Muscle of back (tissue), 11 donors: Measurements from ENCODE around the gene CDCA8. TPM values are rescaled to one million over a fixed set of nuclear protein-coding genes. Genes with fewer than 3 reads are reported as not detected.
"Not testable (repeated sequence)": the region's sequence is repeated elsewhere in the genome, so short reads cannot be mapped to it uniquely, and the experiment has no call there.

ENCODE experiments used
- DNase-seq, 3 donors: peaks; one replicate each; pipeline versions ENCODE4 v3.0.0 to v3.0.0-alpha.2; 2013
- polyA plus RNA-seq, 10 donors: library from polyadenylated mRNA; unstranded; fragments of 120-200 nt; gene quantifications; one replicate each; pipeline ENCODE4 v1.2.1, GENCODE V29; 2013; ENCODE audit not compliant: insufficient read length in 10 of 10

Gene CDCA8
- polyA plus RNA-seq, 10 donors = 5.7 to 15.7 (median 9.7) TPM

- DNase-seq = no peak
These were observed 21.1 kb upstream of the CDCA8 start for GRCh38 chr1:37671261-37671660.

DNA sequence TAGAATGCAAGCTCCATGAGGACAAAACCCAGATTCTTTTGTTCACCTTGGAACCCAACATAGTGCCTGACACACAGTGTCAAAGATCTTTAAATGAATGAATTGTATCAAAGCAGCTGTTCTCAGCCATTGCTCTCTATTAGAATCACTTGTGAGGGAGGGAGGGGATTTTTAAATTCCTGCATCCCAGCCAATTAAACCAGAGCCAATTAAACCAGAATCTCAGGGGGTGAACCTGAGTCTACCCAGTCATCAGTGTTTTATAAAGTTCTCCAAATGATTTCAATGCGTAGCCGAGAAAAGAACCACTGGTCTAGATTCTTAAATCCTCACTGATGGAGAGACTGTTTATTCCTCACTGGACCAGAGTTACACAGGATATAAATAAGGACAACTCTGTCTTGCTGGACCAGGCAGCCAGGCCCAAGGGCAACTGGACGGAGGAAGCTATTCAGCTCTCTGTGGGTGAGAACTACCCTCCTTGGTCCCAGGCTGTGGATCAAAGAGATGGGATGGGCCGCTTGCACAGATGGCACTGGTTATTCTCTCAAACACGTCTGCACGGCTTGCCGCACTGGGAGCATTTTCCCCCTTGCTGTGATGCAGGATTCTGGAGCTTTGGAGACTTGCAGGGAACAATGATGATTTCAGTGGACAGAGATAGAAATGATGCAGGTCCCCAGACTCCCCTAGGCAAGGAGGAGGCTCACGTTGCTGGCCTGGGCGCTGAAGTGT, 20.0 kb upstream of the CDCA8 start:
- DNase-seq = no peak

GRCh38 chr1:37673920-37674319, 18.4 kb upstream of the CDCA8 start:
- no peak for DNase-seq

DNA sequence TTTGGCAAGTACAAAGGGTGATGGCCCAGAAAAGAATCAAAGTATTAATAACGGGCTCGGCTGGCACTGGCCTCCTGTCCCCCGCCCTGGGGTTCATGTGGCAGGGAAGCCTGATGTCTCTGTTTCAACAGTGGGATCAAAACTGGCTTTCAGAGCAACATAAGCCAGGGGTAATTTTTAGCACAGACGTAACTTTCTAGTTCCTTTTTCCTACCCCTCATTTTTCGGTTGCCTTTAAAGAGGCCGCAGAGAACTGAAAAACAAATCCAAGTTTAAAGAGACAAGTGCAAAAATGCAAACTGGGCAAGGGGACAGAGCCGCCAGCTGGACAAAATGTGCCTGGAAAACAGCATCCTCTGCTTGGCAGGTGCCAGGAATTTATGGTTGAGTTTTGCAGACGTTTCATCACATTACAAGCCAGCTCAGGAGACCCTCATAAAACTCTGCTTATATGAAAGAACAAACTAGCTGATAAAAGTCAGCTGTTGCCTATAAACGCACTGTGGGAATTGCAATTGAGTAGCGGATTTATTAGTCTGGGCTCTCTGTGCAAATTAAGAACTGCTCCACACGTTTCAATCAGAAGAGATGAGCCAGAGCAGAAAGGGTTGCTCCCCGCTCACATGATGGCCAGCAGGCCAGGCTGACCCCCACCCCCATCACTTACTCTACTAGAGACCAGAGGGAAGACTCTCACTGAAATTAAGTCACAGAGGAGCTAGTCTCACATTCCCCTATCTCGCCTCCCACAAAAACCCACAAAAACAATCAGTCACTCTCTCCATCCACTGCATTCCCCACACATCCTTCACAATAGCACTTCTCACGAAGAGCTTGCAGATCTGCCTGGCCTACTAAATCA, 15.8 kb upstream of the CDCA8 start:
- DNase-seq = peak in 2 of 3 donors; percentile 53 to 79

GRCh38 chr1:37677143-37677439, 15.2 kb upstream of the CDCA8 start:
- no peak for DNase-seq

DNA sequence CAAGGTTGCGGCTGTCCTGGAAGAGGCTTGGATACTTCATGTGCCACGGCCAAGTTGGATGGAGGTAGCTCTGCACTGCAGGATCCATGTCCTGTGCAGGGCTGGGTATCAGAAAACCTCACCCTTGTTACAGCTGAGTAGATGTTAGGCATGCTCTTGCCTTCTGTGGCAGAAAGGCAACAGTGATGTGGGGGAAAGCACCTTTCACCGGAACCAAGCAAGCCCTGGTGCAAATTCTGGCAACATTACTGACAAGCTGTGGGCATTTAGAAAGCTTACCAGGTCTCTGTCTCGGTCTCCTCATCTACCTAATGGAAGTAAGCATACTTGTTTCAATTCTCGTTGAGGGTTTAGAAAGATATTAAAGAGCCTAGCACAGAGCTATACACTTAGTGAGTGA, 14.5 kb upstream of the CDCA8 start:
- DNase-seq = no peak

- DNase-seq = no peak
These were observed 11.4 kb upstream of the CDCA8 start for GRCh38 chr1:37680933-37681332.

- DNase-seq = peak; percentile 51 to 79 (median 75)
These were observed 9.9 kb upstream of the CDCA8 start for GRCh38 chr1:37682334-37682987.

DNA sequence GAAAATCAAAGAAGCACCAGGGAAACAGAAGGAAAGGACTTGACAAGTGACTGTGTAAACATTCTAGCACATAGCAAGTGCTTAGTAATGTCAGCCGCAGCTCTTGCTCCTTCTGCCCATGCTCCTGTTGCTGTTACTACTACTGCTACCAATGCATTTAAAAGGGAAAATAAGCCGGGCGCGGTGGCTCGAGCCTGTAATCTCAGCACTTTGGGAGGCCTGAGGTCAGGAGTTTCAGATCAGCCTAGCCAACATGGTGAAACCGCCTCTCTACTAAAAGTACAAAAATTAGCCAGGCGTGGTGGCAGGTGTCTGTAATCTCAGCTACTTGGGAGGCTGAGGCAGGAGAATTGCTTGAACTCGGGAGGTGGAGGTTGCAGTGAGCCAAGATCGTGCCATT, 8.1 kb upstream of the CDCA8 start:
- not testable (repeated sequence) for DNase-seq

DNA sequence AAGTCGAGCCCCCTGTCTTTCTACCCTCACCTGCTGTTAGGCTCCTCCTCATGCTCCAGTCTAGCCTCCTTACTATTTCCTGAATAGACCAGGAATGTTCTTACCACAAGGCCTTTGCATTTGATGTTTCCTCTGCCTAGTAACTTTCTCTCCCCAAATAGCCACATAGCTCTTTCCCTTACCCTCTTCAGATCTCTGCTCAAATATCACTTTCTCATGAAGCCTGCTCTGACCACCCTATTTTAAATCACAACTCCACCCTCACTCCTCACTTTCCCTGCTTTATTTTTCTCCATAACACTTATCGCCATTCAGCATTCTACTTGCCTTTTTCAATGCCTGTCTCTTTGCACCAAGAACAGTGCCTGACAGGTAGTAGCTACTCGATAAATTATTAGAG, 6.6 kb upstream of the CDCA8 start:
- no peak for DNase-seq

GRCh38 chr1:37687764-37688163, 4.6 kb upstream of the CDCA8 start:
- not testable (repeated sequence) for DNase-seq

DNA sequence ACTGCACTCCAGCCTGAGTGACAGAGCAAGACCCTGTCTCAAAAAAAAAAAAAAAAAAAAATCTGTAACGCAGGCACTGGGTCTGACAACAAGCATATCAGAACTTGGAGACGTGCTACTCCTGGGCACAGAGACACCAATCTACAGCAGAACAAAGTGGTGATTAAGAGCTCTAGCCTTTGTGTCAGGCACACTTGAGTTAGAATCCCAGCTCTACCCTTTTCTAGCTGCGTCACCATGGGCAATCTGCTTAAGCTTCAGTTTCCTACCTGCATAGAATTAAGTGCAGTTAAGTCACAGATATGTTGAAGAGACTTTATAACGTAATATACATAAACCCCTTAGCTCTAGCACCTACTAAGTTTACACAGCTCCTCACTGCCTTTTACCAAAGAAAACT, 3.4 kb upstream of the CDCA8 start:
- DNase-seq = no peak

- DNase-seq = peak in 1 of 3 donors; percentile 74
These were observed 729 bp upstream of the CDCA8 start for GRCh38 chr1:37691497-37692077.

GRCh38 chr1:37692834-37693175, 489 bp downstream of the CDCA8 start:
- no peak for DNase-seq

DNA sequence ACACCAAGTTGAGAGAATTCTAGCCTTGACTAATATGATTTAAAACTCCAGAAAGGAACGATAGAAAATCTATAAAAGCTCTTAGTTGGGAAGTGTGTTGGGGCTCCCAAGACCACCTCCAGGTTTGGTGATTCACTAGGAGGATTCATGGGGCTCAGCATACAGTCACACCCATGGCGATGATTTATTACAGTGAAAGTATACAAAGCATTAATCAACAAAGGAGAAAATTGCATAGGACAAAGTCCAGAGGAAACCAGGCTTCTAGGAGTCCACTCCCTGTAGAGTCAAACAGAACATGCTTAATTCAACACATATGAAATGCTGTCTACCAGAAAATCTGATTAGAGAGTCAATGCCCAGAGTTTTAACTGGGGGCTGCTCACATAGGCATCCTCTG, 4.8 kb downstream of the CDCA8 start:
- DNase-seq = no peak

GRCh38 chr1:37697737-37698136, 5.4 kb downstream of the CDCA8 start:
- DNase-seq = no peak

DNA sequence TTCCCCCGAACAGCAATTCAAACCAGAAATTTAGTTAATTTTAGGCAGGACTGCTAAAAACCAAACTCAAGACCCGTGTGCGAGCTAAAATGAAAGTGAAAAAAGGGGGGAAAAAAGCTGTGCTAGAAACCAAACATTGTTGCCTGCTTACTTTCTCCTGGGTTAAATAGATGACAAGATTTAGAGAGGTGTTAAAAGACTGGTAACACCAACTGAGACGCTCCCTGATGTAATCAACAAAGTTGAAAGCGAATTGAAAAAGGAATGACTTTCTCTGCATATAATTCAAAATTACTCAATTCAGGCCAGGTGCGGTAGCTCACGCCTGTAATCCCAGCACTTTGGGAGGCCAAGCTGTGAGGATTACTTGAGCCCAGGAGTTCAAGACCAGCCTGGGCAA, 6.8 kb downstream of the CDCA8 start:
- no peak for DNase-seq

DNA sequence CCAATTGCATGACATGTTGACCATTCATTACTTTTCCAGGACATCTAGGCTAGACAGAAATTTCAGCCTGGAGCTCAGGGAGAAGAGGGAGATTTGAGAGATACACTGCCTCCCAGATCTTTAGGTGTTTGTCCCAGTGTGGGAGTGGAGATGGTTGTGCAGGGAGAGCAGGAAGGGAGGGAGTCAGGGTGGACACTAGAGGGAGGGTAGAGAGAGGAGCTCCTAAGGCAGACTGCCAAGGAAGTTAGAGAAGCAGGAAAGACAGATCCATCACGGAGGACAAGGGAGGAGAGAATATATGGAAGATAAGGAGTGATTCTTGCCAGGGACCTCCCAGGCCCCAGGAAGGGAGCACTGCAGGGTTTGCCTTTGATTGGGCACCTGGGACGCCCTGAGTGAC, 8.7 kb downstream of the CDCA8 start:
- DNase-seq = no peak

GRCh38 chr1:37703061-37703460, 10.7 kb downstream of the CDCA8 start:
- DNase-seq = no peak

DNA sequence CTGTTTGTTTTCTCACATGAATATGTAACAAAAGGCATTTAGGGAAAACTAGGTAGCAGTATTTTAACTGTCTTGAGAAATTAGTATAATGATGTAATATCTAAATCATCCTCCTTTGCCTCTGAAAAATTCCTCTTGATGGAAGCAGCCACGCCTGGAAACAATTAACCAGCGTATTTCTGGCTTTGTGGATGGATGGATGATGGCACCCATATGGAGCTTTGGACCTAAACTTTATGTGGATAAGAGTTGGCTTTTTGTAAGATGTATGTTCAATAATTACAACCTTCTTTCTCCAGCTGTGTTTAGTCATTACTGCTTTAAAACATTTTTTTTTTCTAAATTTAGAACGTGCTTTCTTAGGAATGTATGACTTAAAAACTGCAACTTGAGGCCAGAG, 12.7 kb downstream of the CDCA8 start:
- peak in 1 of 3 donors; percentile 31 for DNase-seq

DNA sequence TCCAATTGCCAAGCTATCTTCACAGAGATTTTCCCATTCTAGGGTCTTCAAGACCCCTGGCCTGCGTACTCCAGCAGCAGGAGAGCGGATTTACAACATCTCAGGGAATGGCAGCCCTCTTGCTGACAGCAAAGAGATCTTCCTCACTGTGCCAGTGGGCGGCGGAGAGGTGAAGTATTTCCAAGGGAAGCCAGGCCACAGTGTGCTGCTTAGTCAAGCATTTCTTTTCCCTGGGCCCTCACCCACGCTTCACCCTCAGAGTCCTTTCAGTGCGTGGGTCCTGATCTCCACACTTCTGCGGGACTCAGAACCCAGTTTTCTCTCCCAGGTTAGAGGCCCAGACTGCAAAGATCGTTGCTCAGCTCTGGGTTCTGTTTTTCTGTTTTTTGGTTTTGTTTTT, 13.1 kb downstream of the CDCA8 start:
- no peak for DNase-seq

DNA sequence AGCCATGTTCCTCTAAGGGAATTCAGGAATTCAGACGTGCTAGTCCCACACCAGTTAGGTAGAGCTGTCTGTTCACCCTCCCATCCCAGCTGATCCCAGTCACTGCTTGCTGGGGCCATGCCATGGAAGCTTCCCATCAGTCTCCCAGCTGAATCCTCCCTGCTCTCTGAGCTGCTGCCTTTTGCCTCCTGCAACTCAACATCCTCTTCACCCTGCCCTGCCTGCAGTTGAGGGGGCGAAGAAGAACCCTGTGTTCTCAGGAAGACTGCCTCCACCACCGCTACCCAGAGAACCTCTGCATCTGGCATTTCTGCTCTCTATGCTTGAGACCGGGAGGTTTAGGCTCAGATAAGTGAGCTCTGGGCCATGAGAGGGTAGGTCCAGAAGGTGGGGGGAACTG, 16.2 kb downstream of the CDCA8 start:
- no peak for DNase-seq

DNA sequence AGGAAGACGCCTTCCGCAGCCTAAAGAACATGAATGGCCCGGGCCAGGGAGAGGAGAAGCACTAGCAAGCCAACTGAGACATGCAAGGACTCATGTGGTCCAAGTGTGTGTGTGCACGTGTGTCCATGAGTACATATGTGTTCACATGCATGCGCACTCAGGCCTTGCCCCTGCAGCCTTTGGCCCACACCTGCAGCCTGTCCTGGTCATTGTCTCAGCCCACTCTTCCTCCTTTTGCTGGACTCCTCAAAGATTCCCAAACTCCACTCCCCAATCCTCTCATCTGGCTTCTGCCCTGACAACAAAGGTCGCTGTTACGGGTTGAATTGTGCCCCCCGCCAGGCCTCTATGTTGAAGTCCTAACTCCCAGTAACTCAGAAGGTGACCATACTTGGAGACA, 21.9 kb downstream of the CDCA8 start:
- no peak for DNase-seq
